Stimulated activated CD4-positive, alpha-beta T cell treated with anti-CD3 and anti-CD28 coated beads, Interleukin-2, amount 100 ng/mL, for 4 hours (primary cell): ENCODE results near the gene GNB5.
A peak's percentile ranks its signal among the peaks of the same experiment; 100 is the strongest.
"Not testable (repeated sequence)": the region's sequence is repeated elsewhere in the genome, so short reads cannot be mapped to it uniquely, and the experiment has no call there.

ENCODE experiments used
- DNase-seq: peaks from one replicate; pipeline ENCODE4 v3.0.0-alpha.2; 2020; ENCODE audit warnings: low read depth

GNB5 gene

GRCh38 chr15:52093539-52094510 lies 97.4 kb downstream of the GNB5 start:
- DNase-seq, result no peak

GRCh38 chr15:52093167-52093538 lies 98.0 kb downstream of the GNB5 start:
- DNase-seq, result no peak

GRCh38 chr15:52090193-52090592 lies 101.0 kb downstream of the GNB5 start:
- DNase-seq, result no peak

GRCh38 chr15:52086011-52086786 lies 105.0 kb downstream of the GNB5 start:
- no peak for DNase-seq

- DNase-seq, result no peak
Measured at GRCh38 chr15:52085299-52085698, 105.9 kb downstream of the GNB5 start.

GRCh38 chr15:52083603-52084002 lies 107.6 kb downstream of the GNB5 start:
- DNase-seq, result no peak

- not testable (repeated sequence) for DNase-seq
Measured at GRCh38 chr15:52083037-52083359, 108.2 kb downstream of the GNB5 start.

GRCh38 chr15:52082197-52083036 lies 108.8 kb downstream of the GNB5 start:
- no peak for DNase-seq

GRCh38 chr15:52080706-52081392 lies 110.3 kb downstream of the GNB5 start:
- no peak for DNase-seq

- DNase-seq, result no peak
Measured at GRCh38 chr15:52080031-52080430, 111.2 kb downstream of the GNB5 start.

- peak; percentile 76 for DNase-seq
Measured at GRCh38 chr15:52078876-52079700, 112.1 kb downstream of the GNB5 start.

- DNase-seq, result no peak
Measured at GRCh38 chr15:52078197-52078875, 112.9 kb downstream of the GNB5 start.

GRCh38 chr15:52076889-52077781 lies 114.1 kb downstream of the GNB5 start:
- DNase-seq, result no peak

GRCh38 chr15:52071570-52071969 lies 119.6 kb downstream of the GNB5 start:
- DNase-seq, result no peak

- no peak for DNase-seq
Measured at GRCh38 chr15:52069559-52069958, 121.6 kb downstream of the GNB5 start.

GRCh38 chr15:52068004-52068615 lies 123.1 kb downstream of the GNB5 start:
- no peak for DNase-seq

GRCh38 chr15:52067545-52067926 lies 123.7 kb downstream of the GNB5 start:
- DNase-seq, result no peak

GRCh38 chr15:52066842-52067544 lies 124.2 kb downstream of the GNB5 start:
- no peak for DNase-seq
